Right hindlimb (tissue), 1 donor: ENCODE measurements around the gene CMBL.
"Not testable (repeated sequence)": the region's sequence is repeated elsewhere in the genome, so short reads cannot be mapped to it uniquely, and the experiment has no call there.

Source experiments
- DNase-seq: peaks from one replicate; pipeline ENCODE4 v3.0.0-alpha.2; 2018

The CMBL gene

DNA sequence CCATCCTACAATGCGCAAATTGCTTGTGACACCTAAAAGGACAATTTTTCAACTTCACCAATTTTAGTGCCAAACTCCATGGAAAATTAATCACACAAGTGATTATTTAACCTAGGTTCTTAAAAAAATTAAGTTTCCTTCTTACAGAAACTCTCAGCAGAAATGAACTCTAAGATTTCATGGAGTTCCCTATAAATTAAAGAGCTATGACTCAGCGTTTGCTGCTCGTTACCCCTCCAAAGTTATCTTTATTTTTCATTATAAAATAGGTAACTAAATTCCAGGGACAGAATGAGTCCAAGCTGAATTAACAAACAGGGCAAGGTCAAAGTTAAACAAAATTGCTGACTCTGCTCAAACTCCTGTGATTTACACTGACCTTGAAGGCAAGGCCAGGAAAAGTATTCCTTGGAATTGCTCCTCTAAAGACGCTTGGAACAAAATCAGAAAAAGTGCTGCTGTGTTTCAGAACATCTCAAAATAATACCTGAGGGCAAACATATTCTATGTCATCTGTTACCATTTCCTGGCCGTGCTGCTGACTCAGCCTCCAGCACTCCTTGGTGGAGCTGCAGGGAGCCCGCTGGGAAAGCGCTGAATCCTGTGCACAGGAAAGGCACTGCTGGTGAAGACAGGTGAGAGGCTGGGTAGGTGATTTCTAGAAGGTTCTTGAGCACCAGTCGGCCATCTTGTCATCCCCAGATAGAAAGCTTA lies 2.5 kb upstream of the CMBL start:
- no peak for DNase-seq

DNA sequence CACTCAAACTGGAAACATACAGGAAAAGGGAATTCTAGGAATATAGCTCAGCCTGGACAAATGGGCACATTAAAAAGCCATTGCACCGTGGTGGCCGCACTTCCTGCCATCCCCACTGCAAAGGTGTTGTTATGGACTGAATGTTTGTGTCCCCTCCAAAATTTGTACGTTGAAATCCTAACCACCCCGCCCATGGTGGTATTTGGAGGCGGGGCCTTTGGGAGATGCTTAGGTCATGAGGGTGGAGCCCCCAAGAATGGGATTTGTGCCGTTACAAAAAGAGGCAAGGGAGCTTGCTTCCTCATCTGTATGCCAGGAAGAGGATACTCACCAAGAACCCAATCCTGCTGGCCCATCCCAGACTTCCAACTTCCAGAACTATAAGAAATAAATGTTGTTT lies 1.1 kb upstream of the CMBL start:
- DNase-seq, result no peak

DNA sequence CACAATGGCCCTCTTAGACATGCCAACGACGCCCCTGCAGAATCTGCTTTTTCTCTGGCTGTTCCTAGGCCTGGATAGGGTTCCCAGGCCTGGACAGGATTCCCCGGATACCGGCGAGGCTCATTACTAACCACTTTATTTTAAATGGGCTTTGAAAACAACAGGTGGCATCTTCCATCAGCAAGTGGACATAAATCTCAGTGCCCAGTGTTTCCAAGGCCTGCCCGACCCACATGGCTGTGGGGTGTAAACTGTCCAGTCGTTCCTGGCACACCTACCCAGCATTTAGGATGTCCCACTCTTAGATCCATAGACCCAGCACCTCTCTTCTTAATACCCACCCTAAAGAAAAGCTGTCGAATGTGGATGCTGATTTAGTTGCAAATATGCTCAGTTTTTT lies 896 bp downstream of the CMBL start:
- no peak for DNase-seq

DNA sequence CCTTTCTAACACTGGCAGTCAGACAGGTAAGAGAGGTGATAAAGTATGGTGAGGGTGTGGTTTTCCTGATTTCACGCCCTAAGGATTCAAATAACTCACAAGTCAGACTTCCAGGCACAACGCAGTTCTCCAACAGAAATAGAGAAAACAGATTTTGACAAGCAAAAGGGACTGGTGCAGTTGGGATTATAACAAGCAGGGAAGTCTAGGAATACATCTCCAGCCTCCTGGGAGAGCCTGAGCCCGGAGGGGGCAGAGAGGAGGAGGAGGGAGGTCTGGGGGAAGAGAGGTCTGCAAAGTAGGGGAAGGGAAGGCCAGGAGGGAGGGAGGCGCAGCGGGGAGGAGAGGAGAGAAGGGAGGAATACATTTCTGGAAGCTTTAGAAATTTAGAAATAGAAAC lies 1.6 kb downstream of the CMBL start:
- DNase-seq, result no peak

DNA sequence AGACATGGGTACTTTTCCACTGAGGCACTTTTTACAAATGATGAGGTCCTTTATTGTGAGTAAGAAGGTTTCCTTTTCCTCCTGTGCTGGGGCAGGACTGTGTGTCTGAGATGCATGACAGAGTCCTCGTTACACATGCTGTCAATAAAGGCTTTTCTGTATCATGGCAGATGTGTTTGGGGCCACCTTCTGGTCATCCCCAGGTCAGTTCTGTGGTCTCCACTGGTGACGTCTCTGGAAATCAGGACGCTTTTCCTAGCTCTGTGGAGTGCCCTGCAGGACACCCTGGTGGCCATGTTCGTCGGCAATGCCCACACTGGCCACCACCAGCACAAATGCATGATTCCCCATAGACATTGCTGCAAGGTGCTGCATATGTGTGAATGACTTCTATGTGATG lies 2.8 kb downstream of the CMBL start:
- DNase-seq, result no peak

DNA sequence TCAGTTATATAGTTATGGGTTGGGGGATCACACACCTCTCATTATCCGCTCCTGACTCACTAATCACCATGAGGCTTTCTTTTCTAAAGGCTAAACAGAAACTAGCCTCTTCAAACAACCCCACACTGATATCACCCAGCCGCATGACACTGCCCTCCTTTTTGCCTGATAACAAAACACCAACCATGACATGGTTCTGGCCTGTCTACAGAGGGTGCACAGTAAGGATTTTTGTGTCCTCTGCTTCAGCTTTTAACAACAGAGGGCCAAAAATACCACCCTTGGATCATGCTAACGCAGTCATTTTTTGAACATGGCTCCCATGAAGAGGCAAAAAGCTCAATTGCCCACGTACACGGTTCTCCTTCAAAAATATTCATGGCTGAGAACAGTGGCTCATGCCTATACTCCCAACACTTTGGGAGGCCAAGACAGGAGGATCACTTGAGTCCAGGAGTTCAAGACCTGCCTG lies 4.0 kb downstream of the CMBL start:
- no peak for DNase-seq

DNA sequence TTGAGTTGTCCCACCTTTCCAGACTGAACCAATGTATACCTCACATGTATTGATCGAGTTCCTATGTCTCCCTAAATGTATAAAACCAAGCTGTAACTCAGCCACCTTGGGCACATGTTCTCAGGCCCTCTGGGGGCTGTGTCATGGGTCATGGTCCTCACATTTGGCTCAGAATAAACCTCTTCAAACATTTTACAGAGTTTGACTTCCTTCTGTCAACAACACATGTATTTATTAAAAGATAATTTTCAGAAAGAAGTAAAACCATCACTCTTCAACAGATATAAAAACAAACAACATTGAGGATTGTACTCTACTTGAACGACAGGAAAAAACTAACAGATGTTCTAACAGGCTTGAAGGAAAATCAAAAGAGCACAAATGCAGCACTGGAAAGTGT lies 4.5 kb downstream of the CMBL start:
- no peak for DNase-seq

DNA sequence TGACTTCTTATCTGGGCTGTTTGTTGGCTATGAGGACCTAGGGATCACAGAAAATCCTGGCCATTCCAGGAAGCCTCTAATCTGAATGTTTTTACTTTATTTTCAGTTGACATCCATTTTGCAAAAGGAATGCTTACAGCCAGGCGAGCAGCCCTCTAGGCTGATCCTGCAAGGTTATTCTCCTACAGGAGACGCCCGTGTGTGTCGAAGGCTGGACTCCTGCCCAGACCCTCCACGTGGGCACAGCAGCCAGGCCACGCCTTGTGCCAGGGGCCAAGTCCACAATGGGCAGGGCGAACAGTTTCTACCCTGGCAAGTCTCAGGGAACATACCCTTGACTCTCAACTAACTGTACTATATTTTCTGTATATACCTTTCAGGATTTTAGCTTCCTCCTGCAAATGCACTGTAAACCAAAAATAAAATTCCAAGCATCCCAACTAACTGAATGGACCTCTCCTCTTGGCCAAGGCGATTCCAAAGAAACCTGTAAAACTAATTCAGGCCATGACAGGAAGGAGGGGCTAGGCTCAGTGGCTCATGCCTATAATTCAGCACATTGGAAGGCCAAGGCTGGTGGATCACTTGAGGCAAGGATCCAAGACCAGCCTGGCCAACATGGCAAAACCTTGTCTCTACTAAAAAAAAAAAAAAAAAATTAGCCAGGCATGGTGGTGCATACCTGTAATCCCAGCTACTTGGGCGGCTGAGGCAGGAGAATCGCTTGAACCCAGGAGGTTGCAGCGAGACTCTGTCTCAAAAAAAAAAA lies 5.7 kb downstream of the CMBL start:
- DNase-seq, result peak; percentile 54

DNA sequence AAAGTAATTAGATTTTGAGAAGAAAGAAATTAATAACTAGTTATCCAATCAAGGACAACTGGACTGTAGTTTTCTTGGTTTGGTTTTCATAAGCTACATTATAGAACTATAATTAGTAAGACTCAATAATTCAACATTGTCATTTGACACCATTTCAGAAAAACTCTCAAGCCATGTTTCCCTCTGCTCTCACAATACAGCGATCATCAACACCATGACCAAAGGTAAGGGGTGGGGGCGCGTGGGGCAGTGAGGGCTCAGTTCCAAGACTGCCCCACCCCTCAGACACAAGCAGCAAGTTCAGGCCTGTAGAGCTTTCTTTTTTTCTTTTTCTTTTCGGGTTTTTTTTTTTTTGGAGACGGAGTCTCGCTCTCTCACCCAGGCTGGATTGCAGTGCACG lies 6.4 kb downstream of the CMBL start:
- no peak for DNase-seq

DNA sequence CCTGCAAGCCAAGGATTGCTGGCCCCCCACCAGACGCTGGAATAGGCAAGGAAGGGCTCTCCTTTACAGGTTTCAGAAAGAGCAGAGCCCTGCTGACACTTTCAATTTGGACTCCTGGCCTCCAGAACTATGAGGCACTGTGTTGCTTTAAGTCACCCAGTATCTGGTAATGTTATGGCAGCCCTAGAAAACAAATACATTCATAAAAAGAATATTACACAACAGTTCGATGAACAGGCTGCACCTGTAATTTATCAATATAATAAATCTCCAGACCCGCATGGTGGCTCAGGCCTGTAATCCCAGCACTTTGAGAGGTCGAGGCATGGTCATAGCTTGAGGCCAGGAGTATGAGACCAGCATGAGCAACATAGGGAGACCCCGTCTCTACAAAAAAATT lies 7.5 kb downstream of the CMBL start:
- no peak for DNase-seq

DNA sequence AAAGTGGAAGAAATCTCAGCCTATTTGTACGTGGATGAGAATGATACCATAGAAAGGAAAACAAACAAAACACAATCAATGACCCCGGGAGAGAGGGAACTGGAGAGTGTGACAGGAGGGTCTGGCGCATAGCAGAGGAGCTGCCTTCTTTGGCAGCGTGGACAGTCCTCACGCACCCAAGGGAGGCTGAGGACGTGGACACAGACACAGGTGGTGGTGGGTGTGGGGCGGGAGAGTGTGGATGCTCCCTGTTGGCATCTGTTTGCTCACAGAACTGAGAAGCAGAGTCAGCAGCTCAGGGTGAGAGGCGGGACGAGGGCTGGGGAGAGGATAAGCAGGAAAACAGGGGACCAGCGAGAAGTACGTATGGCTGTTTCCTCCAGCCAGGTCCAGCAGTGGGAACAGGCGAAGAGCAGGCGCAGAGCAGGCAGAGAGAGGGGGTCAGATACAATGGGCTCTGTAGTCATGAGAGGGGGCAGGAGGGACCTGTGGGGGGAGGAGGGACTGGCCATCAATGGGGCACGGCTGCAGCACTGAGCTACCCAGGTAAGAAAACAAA lies 10.0 kb downstream of the CMBL start:
- DNase-seq, result no peak

DNA sequence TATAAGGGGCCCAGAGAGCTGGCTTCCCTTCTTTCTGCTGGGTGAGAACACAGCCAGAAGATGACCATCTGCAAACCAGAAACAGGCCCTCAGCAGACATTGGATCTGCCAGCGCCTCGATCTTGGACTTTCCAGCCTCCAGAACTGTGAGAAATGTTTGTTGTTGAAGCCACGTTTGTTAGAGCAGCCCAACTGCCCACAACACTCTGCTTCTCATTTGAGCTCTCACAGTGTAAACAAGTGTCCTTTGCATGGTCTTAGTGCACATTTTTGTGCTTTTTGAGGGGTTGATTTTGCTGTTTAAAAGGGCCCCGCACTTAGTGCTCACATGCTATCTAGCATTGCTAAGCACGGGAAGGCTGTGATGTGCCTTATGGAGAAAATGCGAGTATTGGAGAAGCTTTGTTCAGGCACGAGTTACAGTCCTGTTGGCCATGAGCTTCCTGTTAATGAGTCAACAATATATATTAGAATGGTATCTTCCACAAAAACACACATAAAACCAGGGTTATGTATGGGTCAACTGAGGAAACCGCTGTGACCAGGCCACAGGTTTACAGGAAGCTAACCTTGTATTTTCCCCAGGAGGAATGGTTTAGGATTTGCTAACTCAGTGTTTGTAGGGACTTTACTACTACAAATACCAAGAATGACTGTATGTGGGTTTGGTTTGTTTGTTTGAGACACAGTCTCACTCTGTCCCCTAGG lies 11.9 kb downstream of the CMBL start:
- DNase-seq, result no peak

DNA sequence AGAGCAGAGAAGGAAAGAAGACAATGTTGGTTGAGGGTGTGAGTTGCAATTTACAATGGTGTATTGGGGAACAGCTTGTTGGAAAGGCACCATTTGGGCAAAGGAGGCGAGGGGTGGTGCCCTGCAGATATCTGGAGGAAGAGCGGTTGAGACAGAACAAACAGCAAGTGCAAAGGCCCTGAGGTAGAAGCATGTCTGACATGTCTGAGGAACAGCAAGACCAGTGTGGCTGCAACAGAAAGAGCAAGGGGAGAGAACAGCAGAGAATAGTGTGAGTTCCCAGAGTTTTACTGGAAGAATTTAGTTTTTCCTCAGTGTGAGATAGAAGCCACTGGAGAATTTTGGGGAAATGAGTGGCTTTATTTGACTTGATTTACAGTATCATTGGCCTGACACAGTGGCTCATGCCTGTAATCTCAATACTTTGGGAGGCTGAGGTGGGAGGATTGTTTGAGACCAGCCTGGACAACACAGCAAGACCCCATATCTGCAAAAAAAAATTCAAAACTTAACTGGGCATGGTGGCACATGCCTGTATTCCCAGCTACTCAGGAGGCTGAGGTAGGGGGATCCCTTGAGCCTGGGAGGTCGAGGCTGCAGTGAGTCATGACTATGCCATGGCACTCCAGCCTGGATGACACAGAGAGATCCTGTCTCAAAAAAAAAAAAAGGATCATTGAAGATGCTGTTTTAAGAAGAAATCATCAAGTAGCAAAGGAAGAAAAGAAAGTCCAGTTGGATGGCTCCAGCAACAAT lies 13.6 kb downstream of the CMBL start:
- no peak for DNase-seq

DNA sequence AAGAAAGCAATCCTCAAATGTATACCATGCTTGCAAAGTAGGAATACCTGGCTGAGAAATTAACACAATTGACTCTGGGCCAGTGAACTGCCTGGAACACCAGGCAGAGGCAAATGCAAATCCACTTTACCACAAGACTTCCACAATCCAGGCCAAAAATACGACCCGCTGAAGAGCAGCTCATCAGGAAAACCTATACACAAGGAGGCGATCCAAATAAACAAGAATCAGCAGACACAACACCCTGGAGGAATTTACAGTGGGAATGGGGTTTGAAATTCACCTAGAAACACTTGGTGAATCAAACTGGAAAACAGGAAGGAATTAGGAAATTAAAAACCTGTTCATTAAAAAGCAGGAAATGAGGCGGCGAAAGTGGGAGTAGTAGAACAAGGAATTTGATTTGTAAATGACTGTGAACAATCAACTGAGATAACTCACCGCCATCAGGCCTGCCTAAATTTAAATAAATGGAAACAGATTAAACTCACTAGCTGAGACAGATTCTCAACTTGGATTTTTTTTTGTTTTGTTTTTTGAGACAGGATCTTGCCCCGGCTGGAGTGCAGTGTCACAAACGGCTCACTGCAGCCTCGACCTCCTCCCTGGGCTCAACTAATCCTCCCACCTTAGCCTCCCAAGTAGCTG lies 15.9 kb downstream of the CMBL start:
- no peak for DNase-seq

DNA sequence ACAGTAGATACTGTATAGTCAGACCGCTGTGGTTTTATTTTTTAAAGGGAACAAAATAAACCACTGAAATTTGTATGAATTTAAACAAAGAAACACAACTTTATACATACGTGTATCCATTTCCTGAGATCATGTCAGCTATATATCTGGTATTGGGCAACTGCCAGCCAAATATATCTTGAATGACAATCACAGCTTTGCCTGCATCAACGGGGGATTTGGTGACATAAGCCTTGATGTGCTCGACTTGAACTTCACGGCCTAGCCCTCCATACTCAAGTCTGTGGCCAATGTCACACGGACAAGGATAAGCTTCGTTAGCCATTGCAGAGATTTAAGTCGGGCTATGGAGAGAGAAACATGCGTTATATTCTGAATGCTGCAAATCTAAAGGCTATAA lies 17.3 kb downstream of the CMBL start:
- DNase-seq, result no peak

DNA sequence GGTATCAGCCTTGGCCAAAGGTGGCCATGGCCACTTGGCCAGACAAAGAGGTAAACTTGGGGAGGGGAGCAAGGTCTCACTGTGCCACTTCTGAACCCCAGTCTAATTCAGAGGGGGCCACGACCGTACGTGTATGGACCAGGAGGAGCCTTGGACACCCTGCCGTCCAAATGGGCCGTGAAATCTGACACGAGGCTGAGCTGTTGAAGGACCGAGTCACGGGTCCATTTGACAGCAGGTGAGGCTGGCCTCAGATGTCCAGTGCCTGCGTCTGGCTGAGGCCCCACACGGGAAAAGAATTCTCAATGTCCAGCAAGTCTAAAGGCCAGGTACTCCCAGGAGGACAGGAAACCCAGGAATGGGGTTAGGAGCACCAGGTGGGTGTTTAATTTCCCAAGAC lies 17.7 kb downstream of the CMBL start:
- no peak for DNase-seq

DNA sequence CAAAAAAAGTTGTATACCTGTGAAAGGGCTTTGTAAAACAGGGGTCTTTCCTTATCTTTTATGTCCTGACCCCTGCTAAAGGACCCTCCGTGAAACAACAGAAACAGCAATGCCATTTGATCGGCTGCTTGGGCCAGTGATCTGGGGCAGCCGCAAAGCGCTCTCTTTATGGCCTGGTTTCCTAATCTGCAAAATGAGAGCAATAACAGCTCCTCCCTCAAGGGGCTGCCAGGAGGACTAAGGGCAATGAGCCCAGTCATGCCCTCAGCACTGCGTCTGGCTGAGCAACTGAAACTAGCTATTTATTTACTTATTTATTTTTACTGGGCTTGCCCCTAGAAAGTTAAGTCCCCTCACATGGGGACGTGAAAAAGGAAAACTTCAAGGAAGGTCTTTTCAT lies 18.3 kb downstream of the CMBL start:
- DNase-seq, result no peak

DNA sequence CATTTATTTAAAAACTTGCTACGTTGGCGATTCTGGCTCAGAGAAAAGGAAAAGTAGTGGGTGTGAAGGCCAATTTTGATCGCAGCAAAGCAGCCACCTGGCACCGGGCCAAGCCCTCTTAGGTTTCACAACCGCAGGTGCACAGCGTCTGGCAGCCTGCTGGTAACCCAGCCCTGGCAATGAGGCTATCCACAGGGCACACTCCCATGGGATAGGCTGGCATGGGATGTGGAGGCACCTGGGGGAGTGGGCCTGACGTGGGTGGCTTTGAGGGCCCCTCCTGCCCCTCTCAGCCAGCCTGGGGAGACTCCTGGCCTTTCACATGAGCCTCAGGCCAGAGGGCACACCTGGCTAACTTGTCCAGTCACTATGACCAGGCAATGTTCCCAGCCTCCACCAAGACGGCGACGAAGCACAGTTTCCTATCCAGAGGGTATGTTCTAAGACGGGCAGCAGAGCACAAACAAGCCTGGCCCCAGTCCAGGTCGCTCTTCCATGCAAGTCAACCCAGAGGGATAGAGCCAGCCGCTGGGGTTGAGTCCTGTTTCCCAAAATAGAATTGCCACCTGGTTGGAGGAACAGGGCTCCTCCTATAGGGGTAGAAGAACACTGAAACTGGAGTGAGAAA lies 19.0 kb downstream of the CMBL start:
- DNase-seq, result peak; percentile 57

DNA sequence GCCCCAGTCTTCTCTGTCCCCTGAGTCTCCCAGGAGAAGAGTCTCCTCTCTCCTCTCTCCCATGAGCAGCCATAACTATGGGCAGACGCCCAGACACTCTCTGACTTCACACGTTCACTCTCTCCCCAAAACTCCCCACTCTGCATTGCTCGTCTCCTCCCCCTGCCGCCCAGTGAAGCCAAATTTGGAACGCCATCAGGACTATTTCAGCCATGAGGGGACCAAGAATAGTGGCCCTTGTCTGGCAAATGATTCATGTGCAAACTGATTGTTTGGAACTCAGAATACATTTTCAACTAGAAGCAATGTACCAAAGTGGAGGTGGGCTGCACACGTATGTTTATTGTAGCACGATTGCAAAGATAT lies 20.9 kb downstream of the CMBL start:
- DNase-seq, result no peak

DNA sequence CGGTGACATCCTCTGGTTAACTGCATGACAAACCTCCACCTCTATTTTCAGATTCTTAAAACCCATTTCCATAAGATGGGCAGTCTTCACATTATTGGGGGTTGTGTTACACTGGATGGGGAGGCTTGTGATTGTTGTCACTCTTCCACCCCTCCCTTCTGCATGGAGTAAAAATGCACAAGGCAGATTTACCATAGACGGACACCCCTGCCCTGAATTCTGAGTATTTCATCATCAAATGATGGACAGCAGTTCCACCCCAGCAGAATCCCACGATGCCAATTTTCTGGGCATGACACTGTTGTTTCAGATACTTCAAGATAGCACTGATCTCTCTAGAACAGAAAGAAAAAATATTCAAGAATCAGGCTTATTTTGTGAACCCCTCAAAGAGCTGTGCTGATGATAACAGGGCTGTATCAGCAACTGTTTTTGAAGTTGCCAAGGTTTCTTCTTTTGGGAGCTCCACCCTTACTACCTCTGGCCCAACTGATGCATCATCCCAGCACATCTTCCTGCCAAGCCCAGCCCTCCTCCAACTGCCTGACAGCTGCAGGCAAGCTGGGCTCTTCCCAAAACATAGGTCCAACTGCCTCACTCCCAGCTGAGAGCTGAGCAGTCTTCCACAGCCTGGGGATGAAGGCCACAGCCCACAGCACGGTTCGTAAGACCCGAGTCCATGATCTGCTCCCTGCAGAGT lies 21.4 kb downstream of the CMBL start:
- peak; percentile 75 for DNase-seq

DNA sequence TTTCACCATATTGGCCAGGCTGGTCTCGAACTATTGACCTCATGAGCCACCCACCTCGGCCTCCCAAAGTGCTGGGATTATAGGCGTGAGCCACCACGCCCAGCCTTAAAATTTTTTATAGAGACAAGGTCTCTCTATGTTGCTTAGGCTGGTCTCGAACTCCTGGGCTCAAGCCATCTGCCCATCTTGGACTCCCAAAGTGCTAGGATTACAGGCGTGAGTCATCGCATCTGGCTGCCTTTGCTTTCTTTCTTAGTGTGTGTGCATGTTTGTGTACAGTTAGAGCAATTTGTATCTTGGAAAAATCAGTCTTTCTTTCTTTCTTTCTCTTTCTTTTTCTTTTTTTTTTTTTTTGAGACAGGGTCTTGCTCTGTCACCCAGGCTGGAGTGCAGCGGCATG lies 22.3 kb downstream of the CMBL start:
- DNase-seq, result not testable (repeated sequence)
